ENCODE data around the gene MYEOV. TPM values are rescaled to one million over a fixed set of nuclear protein-coding genes. Genes with fewer than 3 reads are reported as not detected.

MYEOV gene
- polyA plus RNA-seq, 1 donor (not counting 4 experiments of a cell fraction or from before 2014, with no cell fraction given) = 1.4 TPM

- Histone ChIP-seq H2AFZ (ENCODE audit: control insufficient read depth, low read length) (no peak overlapping the region), H3K9me3 (ENCODE audit: control insufficient read depth, low read depth, low read length) (no peaks in the 10 kb centered on the region), H3K27ac (ENCODE audit: control insufficient read depth, insufficient read depth, low read length) (no peak overlapping the region), H4K20me1 (ENCODE audit: control insufficient read depth, extremely low read depth, insufficient read depth, low read length) (no peaks in the 10 kb centered on the region), H3K4me1 (ENCODE audit: control insufficient read depth, extremely low read depth, insufficient read depth, low read length) (peaks cover 26% of the 10 kb centered on the region), H3K36me3 (ENCODE audit: control insufficient read depth in 2 of 2, extremely low read depth in 1 of 2, insufficient read depth in 2 of 2, low read length in 2 of 2) (no peaks in the 10 kb centered on the region), H3K9me1 (ENCODE audit: control insufficient read depth, extremely low read depth, insufficient read depth, low read length) (no peaks in the 10 kb centered on the region), H3K4me3 (ENCODE audit: control insufficient read depth in 2 of 3, extremely low read depth in 1 of 3, insufficient read depth in 2 of 3, low read depth in 1 of 3, low read length in 3 of 3) (no peak overlapping the region), H3K9ac (ENCODE audit: control insufficient read depth, extremely low read depth, insufficient read depth, low read length) (no peak overlapping the region), H3K4me2 (ENCODE audit: control insufficient read depth, extremely low read depth, insufficient read depth, low read depth, low read length) (no peak overlapping the region), H3K79me2 (ENCODE audit: control insufficient read depth, insufficient read depth, low read length) (no peaks in the 10 kb centered on the region), H3K27me3 (ENCODE audit: control insufficient read depth, extremely low read depth, insufficient read depth, low read length) (peaks cover 31% of the 10 kb centered on the region)
- TF ChIP-seq EZH2 (IDR thresholded peaks at IDR 0.05; ENCODE audit: low read length) = no peak
- no peak for TF ChIP-seq CTCF (optimal IDR thresholded peaks at IDR 0.05 in 1 of 3, IDR thresholded peaks at IDR 0.05 in 1 of 3, conservative IDR thresholded peaks at IDR 0.05 in 1 of 3; ENCODE audit: extremely low read depth in 1 of 3, insufficient read depth in 2 of 3, low read length in 3 of 3)
- dilution Hi-C loops (cut with MboI; ENCODE audit: extremely low pct_ligation_motif_present, low sequenced_read_pairs) = no loop called here
- DNase-seq (ENCODE audit: low read depth, low spot score) (no peak), FAIRE-seq (no peak)
These were observed 17.8 kb upstream of the MYEOV start for GRCh38 chr11:69276165-69276564.

- no peak for TF ChIP-seq CTCF (optimal IDR thresholded peaks at IDR 0.05 in 1 of 3, IDR thresholded peaks at IDR 0.05 in 1 of 3, conservative IDR thresholded peaks at IDR 0.05 in 1 of 3; ENCODE audit: extremely low read depth in 1 of 3, insufficient read depth in 2 of 3, low read length in 3 of 3)
- TF ChIP-seq EZH2 (IDR thresholded peaks at IDR 0.05; ENCODE audit: low read length) = no peak
- no peak for FAIRE-seq
- Histone ChIP-seq H3K9me1 (ENCODE audit: control insufficient read depth, extremely low read depth, insufficient read depth, low read length) (no peaks in the 10 kb centered on the region), H3K9ac (ENCODE audit: control insufficient read depth, extremely low read depth, insufficient read depth, low read length) (no peak overlapping the region), H4K20me1 (ENCODE audit: control insufficient read depth, extremely low read depth, insufficient read depth, low read length) (no peaks in the 10 kb centered on the region), H3K27me3 (ENCODE audit: control insufficient read depth, extremely low read depth, insufficient read depth, low read length) (peaks cover 24% of the 10 kb centered on the region), H3K36me3 (ENCODE audit: control insufficient read depth in 2 of 2, extremely low read depth in 1 of 2, insufficient read depth in 2 of 2, low read length in 2 of 2) (no peaks in the 10 kb centered on the region), H3K4me2 (ENCODE audit: control insufficient read depth, extremely low read depth, insufficient read depth, low read depth, low read length) (no peak overlapping the region), H3K27ac (ENCODE audit: control insufficient read depth, insufficient read depth, low read length) (no peak overlapping the region), H3K4me1 (ENCODE audit: control insufficient read depth, extremely low read depth, insufficient read depth, low read length) (peaks cover 33% of the 10 kb centered on the region), H3K9me3 (ENCODE audit: control insufficient read depth, low read depth, low read length) (peaks cover 2% of the 10 kb centered on the region), H3K4me3 (ENCODE audit: control insufficient read depth in 2 of 3, extremely low read depth in 1 of 3, insufficient read depth in 2 of 3, low read depth in 1 of 3, low read length in 3 of 3) (no peak overlapping the region), H3K79me2 (ENCODE audit: control insufficient read depth, insufficient read depth, low read length) (no peaks in the 10 kb centered on the region), H2AFZ (ENCODE audit: control insufficient read depth, low read length) (no peak overlapping the region)
- no peak for DNase-seq (ENCODE audit: low read depth, low spot score)
- dilution Hi-C loops (cut with MboI; ENCODE audit: extremely low pct_ligation_motif_present, low sequenced_read_pairs) = no loop called here
These were observed 16.7 kb upstream of the MYEOV start for GRCh38 chr11:69277074-69277809.

All from keratinocyte (primary cell).